Ecto neural progenitor cell (in vitro differentiated cells): Measurements from ENCODE around the gene ARHGEF37.
"Not testable (repeated sequence)": the region's sequence is repeated elsewhere in the genome, so short reads cannot be mapped to it uniquely, and the experiment has no call there.

Experiments
- DNase-seq: peaks from one replicate; pipeline ENCODE4 v3.0.0-alpha.2; 2018; ENCODE audit warnings: low spot score

ARHGEF37 gene, protein sequence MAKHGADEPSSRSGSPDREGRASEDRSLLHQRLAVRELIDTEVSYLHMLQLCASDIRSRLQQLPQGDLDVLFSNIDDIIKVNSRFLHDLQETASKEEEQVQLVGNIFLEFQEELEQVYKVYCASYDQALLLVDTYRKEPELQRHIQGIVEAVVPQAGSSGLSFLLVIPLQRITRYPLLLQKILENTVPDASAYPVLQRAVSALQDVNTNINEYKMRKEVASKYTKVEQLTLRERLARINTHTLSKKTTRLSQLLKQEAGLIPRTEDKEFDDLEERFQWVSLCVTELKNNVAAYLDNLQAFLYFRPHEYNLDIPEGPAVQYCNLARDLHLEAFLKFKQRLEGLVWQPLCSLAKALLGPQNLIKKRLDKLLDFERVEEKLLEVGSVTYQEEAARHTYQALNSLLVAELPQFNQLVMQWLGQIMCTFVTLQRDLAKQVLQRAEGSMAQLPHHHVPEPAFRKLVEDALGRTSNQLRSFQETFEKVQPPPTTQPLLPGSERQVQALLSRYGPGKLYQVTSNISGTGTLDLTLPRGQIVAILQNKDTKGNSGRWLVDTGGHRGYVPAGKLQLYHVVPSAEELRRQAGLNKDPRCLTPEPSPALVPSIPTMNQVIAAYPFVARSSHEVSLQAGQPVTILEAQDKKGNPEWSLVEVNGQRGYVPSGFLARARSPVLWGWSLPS

DNA sequence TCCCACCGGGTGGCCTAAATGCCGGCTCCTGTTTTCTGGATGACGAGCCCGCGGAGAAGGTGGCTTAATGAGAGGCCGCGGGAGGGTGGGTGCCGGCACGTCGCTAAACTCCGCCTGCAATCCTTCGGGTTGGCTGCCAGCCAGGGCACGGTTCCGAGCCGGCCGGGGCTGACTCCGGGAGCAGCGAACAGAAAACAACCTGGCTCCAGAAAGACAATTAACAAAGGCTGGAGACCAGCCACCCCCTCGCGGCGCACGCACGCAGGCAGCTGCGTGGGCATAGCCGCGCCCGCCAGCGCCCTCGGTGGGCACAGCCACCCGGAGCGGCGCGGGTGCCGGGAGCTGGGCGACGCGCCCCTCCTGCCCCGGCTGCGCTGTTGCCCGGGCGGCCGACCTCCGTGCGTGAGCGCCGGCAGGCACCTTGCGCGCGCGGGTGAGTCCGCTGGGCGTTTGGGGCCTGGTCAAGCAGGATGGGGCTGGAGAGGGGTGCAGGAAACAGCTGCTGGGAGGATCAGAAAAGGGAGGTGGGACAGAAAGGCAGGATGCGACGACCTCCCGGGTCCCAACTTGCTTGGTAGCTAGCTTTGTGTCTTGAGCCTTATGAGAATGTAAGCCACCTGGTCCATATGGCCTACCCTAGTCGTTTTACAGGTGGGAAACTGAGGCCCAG is at the start of gene ARHGEF37:
TSS of gene ARHGEF37 (plus strand) at position 307 of the 670 bp plus-strand sequence. CDS start 16,272 bp downstream, outside the sequence.
- DNase-seq: peak; percentile 71

DNA sequence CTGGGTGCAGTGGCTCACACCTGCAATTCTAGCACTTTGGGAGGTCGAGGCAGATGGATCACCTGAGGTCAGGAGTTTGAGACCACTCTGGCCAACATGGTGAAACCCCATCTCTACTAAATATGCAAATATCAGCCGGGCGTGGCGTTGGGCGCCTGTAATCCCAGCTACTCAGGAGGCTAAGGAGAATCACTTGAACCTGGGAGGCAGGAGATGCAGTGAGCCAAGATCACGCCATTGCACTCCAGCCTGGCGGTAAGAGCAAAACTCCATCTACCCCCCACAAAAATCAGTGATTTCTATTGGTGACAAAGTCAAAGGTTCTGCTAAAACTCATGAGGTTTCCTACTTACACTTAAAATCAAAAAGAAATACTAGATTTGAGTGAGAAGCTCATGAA is 48.9 kb upstream of the ARHGEF37 start:
- no peak for DNase-seq

DNA sequence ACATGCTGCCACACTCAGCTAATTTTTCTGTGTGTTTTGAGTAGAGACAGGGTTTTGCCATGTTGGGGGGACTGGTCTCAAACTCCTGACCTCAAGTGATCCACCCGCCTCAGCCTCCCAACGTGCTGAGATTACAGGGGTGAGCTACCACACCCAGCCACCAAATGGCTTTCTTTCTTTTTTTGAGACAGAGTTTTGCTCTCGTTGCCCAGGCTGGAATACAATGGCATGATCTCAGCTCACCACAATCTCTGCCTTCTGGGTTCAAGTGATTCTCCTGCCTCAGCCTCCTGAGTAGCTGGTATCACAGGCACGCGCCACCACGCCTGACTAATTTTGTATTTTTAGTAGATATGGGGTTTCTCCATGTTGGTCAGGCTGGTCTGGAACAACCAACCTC is 45.5 kb upstream of the ARHGEF37 start:
- not testable (repeated sequence) for DNase-seq

DNA sequence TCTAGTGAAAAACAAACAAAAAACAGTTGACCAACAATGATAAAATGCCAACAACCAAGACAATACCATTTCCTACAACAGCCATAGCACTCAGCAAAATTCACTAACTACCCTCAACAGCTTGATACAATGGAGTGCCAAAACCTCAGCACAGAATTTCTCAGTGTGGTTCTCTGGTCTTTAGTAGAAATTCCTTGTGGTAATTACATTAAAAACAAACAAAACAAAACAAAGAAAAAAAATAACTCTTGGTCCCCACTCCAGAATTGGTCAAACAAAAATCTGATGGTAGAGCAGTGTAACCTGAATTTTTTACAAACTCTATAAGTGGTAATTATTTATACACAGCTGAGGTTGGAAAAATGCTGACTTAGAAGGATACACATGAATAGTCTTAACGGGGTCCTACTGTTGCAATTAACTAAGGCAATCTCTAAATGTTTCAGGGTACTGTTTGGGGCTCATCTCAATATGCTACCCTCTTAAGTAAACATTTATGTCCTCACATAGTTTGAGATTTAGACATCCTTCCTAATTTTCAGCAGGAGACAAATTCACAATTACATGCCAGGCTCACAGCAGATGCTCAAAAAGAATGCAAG is 43.8 kb upstream of the ARHGEF37 start:
- no peak for DNase-seq

GRCh38 chr5:149540089-149540488 is 41.2 kb upstream of the ARHGEF37 start:
- DNase-seq: no peak

GRCh38 chr5:149541893-149542292 is 39.4 kb upstream of the ARHGEF37 start:
- DNase-seq: no peak

DNA sequence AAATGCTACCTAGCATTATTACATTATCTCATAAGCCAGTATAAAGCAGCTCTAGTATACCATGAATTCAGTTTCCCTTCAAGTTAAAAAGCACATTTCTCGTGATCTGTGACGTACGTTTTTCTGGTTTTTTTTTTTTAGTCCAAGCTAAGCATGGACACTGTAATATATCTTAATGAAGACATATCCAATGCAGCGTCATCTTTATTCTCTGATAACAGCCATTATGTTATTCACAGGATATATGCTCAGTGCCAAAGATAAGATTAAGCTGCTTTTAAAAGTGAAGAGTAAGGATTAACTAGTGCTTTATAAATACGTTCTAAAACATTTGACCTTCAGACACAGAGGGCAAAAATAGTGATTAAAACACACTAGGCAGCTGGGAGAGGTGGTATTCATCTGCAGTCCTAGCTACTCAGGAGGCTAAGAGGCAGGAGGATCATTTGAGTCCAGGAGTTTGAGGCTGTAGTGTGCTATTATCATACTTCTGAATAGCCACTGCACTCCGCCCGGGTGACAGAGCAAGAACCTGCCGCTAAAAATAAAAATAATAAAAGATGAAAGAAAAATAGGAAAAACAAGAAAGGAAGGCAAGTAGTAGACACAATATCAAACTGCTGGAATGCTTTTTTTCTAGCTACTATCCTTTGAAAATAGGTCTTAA is 37.8 kb upstream of the ARHGEF37 start:
- no peak for DNase-seq

GRCh38 chr5:149544028-149544420 is 37.3 kb upstream of the ARHGEF37 start:
- no peak for DNase-seq

DNA sequence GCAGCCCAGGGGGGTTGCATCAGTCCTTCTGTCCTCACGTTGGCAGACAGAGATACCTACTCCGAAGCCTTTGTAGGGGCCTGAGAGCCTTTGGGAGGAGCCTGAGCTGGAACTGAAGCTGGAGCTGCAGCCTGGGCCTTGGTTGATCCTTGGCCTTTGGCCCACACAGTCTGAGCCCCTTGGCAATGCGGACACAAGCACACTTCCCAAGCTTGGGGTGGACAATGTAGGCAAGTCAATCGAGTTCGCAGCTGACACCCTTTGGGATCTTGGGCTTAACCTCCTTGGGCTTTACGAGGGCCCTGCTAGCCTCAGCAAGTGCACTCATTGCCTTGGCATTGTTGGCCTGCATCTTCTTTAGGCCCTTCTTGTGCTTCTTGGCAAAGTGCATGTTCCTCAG is 36.0 kb upstream of the ARHGEF37 start:
- DNase-seq: no peak

- no peak for DNase-seq
Observed at GRCh38 chr5:149546974-149547373, 34.3 kb upstream of the ARHGEF37 start.

DNA sequence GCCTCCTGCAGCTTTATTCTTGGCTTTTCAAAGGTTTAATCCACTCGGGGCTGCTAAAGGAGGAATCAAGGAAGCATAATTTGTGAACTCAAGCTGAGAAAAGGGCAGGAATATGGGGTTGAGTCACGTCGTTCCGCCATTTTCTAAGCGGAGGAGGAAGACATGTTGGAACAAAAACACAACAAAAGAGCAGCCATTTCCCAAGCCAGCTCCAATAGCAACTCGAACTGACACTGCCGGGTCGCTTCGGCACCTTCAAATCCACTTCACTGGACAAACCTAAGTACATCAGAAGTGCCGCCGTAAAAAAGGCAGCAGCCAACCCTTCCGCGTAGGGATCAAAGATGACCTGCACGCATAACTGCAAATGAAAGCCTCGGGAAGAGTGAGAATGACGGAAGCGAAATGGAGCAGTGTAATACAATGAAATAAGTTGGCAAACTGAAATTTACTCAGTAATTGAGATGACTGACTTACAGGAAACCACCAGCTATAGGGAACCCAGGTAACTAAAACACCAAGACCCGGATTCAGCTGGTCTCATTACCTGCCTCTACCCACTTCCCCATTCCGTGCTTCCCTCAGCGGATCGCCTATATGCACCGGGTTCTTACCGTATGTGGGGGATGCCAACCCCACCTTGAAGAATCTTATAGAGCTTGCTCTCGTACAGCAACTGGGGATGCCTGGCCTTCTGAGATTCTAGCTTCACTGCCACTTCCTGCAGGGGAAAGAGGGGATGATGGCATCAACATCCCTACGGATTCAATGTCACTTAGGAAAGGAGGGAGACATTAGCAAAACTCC is 31.6 kb upstream of the ARHGEF37 start:
- DNase-seq: no peak

DNA sequence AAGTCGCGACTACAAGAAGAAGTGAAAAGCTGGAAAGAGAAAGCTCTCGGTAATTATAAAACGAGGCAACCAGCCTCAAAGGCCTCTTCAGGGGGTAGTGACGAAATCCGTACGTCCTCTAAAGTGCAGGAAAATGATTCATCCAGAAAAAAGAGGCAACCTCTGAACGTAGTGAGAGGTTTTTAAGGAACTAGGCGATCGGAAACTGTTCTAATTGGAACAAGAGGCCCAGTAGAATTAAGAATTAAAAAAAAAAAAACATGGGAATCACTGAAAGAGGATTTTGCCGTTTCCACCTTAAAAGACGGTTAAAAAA is 31.1 kb upstream of the ARHGEF37 start:
- DNase-seq: no peak

DNA sequence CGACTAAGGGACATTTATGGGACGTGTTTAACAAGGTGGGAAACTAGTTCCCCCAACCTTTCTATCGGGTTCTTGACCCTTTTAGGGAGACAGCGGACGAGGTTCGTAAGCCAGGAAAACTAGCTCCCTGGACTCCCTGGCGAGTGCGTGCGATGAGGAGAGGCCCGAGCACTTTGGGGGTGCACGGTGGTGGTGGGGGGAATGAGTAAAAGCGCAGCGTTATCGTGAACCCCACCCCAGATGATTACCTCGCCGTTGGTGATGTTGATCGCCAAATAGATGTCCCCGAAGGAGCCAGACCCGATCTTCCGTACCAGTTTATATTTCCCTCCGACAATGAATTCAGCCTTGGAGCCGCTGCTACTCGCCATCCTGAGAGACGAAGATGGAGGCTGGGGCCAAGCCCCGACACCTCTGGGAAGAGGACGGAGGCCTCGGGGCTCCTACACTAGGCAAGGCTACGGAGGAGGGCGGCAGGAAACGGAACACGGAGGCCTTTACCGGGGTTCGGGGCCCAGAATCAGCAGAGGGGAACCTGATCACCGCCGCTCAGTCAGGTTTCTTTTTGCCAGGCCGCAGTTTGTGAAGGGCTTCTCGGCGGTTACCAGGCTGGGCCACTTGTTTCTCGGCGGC is 30.6 kb upstream of the ARHGEF37 start:
- no peak for DNase-seq

DNA sequence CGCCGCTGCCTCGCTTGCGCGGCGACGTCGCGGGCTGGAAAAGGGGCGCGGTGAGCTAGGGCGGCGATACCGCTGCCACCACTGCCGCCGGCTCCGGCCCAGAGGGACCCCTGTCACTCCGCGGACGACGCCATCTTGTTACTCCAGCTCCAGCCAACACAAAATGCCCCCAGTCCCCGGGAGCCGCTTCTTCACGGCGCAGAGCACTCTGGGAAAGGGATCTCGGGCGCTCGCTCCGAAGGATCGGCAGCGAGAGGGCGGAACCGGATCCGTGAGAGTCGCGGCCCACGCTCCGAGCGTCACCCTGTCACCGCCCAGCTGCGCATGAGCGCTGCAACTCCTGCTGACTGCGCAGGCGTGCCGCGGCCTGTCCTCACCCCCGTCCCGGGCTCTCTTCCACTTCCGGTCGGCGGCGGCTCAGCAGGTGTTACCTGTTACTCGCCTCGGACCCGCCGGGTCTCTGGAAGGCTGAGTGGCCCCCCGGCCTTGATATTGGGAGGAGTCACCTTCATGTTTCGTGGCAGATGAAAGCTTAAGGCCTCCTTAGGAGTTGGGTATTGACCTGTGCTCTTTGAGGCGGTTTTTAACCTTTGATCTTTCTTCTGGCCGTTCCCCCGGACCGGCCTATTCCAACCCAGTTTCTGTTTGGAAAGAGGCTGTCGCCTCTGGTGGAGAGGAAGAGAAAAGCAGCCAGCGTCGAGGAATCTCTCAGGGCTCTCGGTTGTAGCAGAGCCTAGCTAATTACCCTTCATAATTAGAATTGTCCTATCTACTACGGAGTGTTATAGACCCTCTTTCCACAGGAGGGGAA is 29.9 kb upstream of the ARHGEF37 start, which contains the start of gene CSNK1A1:
TSS of gene CSNK1A1 (minus strand) at position 213 of the 811 bp plus-strand sequence. CDS start 475 bp downstream, outside the sequence.
- DNase-seq: peak; percentile 99

- DNase-seq: no peak
Observed at GRCh38 chr5:149552038-149552494, 29.2 kb upstream of the ARHGEF37 start.

- DNase-seq: no peak
Observed at GRCh38 chr5:149552553-149553160, 28.6 kb upstream of the ARHGEF37 start.

DNA sequence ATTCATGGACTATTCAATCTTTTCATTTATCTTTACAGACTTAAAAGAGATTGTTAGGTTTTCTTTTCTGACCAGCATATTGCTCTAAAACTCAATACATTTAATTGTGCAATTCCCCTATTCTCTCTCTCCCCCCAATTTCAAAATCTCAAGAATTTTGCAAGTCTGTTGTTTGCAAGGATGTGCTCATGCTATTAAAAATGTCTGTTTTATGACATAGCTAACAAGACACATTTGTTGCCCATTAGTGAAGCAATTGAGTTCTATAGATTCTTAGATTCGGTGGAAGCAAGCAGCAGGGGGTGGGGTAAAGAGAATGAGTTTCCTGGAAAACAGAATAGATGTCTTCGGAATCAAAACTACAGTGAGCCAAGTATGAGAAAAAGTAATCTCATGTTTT is 21.6 kb upstream of the ARHGEF37 start:
- no peak for DNase-seq

GRCh38 chr5:149561848-149562247 is 19.4 kb upstream of the ARHGEF37 start:
- DNase-seq: no peak

GRCh38 chr5:149563466-149563865 is 17.8 kb upstream of the ARHGEF37 start:
- DNase-seq: no peak
